Inferior parietal cortex (tissue), 1 donor: ENCODE measurements around the gene ST6GALNAC3.

Source experiments
- DNase-seq: peaks from one replicate; pipeline ENCODE4 v3.0.0-alpha.2; 2016; ENCODE audit errors: extremely low spot score

ST6GALNAC3 gene

GRCh38 chr1:76583235-76583868 is 508.8 kb downstream of the ST6GALNAC3 start:
- DNase-seq, result no peak

DNA sequence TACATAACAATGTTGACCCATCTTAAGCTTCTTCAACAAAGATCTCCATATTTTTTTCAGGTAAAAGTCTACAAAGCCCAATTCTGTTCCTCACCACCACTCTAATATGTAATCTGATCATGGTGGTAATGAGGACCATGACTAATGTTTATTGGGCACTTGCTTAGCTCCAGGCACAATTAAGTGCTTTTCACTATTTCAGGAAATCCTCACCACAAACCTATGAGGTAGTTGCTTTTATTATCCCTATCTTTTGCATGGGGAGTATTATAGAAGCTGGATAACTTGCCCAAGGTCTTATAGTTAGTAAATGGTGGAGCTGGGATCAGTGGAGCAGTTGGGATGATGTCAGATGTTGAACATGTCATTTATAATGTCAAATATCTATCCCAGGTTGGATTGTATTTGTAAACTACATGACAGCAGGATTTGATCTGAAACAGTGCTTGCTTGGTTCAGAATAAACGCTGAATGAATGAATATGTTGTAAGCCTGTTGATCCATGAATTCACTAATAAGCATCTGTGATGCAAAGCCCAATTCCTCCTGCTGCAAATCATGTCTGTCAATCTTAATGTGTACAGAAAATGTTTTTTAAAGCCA is 509.4 kb downstream of the ST6GALNAC3 start:
- DNase-seq, result no peak

DNA sequence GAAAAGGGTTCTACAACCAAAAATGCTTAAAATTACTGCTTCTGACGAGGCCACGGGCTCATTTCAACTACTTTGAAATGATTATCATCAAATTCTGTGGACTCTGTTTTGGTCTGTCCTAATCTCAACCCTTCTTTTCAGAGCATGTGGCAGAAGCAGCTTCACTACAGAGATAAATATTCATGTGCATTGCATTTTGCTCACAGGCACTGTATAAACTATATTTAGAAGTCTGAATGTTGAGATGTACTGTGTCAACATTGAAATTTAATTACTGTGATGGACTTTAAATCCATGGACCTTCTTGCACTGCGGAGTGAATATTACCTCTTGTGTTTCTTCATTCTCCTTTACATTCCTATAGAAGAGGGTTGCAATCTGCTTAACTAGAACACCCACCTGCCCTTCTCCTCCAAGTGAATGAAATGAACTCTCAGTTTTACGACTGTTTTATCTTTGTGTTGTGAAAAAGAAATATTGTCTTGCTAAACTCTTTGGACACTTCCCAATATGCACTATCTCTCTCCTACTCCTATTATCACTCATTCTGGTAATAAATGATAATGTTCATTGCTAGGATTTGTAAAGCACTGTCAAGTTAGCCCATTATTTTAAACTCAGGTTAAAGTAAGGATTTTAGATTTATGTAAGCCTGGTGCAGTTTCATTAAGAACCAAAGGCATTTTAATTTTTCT is 511.6 kb downstream of the ST6GALNAC3 start:
- no peak for DNase-seq

- DNase-seq, result no peak
Observed at GRCh38 chr1:76587212-76587611, 512.7 kb downstream of the ST6GALNAC3 start.

DNA sequence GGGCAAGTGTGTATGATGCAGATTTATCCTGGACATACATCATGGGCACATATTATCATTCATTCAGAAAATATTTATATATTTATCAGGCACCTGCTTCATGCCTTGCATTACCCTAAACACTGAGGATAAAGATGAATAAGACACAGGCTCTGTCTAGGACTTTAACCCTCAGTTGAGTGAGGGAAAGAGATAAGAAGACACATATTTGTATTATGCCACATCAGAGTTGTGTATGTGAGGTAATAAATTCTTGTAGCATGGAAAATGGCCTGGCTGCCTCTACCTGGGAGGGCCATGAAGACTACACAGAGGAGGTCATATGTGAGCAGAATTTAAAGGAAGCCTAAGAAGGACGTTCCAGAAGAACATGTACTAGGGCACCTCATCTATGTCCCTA is 516.9 kb downstream of the ST6GALNAC3 start:
- DNase-seq, result no peak

DNA sequence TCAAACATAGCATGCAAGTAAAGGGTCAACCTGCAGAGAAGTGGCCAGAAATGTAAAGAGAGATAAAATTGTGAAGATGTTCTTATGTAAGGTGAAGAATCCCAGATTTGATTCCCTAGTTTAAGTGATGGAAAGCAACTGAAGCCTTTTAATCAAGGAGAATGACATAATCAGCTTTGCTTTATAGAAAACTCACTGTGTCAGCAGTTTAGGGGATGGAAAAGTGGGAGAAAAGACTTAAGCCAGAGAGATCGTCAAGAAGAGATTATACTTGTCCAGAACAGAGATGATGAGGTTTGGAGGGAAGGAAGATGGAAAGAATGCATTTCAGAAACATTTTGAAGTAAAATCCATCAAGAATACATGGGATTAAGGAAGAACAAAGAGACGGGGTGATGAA is 517.4 kb downstream of the ST6GALNAC3 start:
- DNase-seq, result no peak

- no peak for DNase-seq
Observed at GRCh38 chr1:76593141-76593540, 518.6 kb downstream of the ST6GALNAC3 start.

- DNase-seq, result no peak
Observed at GRCh38 chr1:76593618-76594017, 519.1 kb downstream of the ST6GALNAC3 start.

GRCh38 chr1:76595024-76595423 is 520.5 kb downstream of the ST6GALNAC3 start:
- DNase-seq, result no peak

GRCh38 chr1:76601465-76601864 is 526.9 kb downstream of the ST6GALNAC3 start:
- no peak for DNase-seq

DNA sequence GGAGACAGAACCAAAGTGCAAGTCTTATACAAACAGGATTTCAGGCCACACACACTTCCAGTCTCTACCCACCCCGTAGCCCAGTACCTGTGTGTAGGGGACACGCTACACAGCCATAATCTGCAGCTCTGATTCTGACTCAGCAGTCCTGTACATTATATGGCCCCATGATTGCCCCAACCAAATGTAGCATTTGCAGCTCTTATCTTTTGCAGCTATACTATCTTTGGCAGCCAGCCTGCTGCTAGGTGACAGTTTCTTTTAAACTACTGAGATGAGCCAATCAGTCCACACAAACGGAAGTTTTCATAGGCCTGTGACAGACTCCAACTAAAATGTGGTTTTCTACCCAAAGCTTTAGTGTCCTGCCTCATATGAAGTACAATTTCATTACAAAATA is 533.2 kb downstream of the ST6GALNAC3 start:
- DNase-seq, result no peak

DNA sequence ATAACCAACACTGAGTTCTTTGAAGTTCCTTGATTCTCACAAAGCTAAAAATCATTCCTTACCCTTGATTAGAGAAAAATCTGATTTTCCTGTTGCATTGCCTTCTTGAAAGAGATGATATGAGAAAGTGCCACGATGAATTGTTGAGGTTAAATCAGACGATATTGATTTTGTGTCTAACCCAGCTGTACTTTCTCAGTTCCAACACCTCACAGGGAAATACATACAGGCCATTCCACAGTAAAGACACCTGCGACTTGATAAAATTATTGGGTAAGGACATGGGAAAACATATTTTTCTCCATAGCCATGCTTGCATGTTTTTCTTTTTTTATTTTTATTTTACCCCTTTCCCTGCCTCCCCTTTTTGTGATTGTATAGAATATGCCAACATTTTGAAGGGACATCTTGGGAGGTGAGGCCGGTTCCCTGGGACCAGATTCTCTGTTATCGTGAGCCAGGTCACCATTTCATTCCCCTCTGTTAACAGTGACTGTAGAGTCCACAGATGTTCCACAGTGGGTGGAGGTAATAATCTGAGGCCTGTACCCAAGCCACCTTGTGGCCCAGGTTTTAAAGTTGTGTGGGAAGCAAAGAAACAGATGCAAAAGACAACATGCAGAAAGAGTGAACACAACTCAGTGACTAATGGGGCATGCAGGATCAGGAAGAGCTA is 537.4 kb downstream of the ST6GALNAC3 start:
- no peak for DNase-seq

- no peak for DNase-seq
Observed at GRCh38 chr1:76613886-76614285, 539.3 kb downstream of the ST6GALNAC3 start.

DNA sequence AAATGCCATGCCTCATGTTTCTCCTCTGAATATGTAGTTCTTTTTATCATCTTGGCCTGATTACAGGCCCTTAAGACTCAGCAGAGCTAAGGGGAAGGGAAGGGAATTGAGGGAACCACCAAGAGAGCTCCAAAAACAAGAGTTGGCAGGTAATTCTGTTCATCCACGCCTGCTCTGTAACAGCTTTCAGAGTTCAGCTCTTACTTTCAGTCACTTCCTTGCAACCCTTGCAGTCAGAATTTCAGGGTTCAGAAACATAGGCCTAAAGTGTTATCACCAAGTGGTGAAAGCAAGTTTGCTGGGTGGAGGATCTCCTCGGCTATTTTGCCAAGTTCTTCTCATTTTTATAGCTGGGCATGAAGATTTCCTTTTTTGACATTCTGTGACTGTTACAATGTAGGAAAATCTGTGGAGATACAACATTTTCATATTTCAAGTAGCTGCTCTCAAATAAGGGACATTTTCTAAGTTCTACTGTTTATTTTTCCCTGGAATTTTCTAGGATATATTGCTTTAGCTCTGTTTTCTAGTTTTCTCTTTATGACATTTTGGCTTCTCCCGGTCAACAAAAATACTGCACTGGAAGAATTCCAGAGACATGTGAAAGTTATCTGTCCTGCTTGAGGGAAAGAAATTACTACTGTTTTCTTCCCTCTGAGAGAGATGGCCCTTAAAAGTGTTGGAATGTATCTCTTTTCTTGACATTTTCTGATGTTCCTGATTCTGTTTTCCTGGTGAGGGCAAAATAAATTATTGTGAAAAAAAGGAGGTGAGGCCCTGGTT is 540.9 kb downstream of the ST6GALNAC3 start:
- no peak for DNase-seq

DNA sequence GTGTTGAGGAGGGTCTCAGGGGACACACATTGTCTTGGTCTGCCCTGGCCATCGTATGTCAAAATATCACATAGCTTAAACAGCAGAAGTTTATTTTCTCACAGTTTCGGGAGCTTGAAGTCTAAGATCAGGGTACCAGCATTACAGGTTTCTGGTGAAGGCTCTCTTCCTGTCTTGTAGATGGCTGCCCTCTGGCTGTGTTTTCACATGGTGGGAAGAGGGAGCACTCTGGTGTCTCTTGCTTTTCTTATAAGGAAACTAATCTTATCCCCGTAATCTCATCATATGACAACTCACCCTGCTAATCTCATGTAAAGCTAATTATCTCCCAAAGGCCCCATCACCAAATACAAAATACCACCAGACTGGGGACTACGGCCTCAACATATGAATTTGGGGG is 545.8 kb downstream of the ST6GALNAC3 start:
- DNase-seq, result no peak

- DNase-seq, result no peak
Observed at GRCh38 chr1:76622774-76623528, 548.4 kb downstream of the ST6GALNAC3 start.

DNA sequence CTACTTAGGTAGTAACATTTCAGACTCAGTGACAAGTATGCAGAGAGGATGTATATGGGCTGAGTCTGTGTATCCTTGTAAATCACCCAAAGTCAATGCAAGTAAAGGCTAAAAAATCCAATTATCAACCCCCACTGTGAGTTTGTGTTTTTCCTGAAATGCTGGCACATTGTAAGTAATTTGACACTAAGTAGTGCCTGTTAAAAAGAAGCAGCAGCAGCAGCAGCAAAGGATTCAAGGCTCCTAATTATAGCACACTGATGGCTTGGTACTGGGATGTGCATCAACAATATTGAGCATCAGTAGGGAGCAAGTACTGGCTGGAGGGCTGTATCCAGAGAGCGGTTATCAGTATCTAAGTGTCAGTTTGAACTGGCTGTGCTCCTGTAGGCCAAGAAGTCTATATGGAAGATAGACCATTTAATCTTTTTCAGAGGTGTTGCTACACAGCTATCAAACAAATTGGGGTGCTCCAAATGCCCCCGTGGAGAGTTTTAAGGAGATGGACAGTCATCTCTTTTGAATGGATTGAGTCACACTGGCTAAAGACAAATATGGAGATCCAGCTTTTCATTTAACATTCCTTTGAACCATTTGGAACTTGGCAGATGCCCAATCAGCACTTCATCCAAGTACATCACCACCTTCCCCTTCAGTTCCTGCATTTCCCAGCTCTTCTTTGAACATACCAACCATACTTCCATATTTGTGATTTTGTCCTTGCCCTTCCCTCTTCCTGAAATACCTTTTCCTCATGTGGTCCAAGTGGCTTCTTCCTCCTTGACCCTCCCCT is 551.5 kb downstream of the ST6GALNAC3 start:
- DNase-seq, result no peak

DNA sequence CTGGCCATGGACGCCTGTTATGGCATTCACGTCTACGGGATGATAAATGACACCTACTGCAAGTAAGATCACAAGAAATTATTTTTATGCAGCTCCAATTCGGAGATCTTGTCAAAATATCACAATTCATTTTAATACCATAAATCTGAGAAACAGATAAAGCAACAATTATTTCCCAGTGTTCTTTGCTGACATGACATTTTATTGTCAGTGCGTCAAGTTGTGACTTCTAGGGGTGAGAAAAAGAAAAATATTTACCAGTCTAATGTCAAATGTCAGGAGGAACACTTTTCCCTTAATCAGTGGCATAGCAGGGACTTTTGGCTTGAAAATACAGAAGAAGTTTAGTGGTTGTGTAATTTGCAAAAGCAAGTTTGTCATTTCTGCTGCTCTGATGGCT is 553.0 kb downstream of the ST6GALNAC3 start:
- no peak for DNase-seq

DNA sequence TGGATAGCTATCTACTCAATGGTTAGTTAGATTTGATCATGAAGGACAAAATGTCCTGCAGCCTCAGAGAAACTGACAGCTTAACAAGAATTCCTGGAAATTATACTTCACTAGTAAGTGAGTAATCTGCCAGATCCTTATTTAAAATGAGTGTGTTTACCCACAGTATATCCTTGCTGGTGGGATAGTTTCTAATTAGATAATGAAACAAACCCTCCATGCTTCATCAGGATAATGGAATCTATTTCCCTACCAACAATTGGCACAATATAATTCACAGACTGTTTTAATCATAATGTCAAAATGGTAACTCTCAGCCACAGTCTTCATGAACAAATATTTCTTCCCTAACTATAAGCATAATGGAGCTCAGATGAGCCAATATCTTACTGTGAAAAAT is 553.4 kb downstream of the ST6GALNAC3 start:
- no peak for DNase-seq

GRCh38 chr1:76632136-76632535 is 557.6 kb downstream of the ST6GALNAC3 start:
- DNase-seq, result no peak
